HT-29 (cell line): ENCODE results near the gene PER3. TPM values are rescaled to one million over a fixed set of nuclear protein-coding genes. Genes with fewer than 3 reads are reported as not detected.
"Not testable (repeated sequence)": the region's sequence is repeated elsewhere in the genome, so short reads cannot be mapped to it uniquely, and the experiment has no call there.

Source experiments
- DNase-seq: peaks from one replicate; pipeline ENCODE4 v3.0.0-alpha.2; 2015; ENCODE audit warnings: low spot score
- total RNA-seq: library from RNA; depleted of rRNA; stranded (reverse); fragments of >200 nt; shearing (Covaris generic); gene quantifications from 2 replicates; pipeline ENCODE4 v1.2.3, GENCODE V29; 2014

PER3 gene
- total RNA-seq, 1 experiment from 2014 or later, result 3.9 TPM

GRCh38 chr1:7778133-7778628, 5.9 kb upstream of the PER3 start:
- no peak for DNase-seq

GRCh38 chr1:7780976-7781375, 3.1 kb upstream of the PER3 start:
- no peak for DNase-seq

- DNase-seq, result no peak
Measured at GRCh38 chr1:7781501-7781900, 2.6 kb upstream of the PER3 start.

GRCh38 chr1:7781923-7782495, 2.1 kb upstream of the PER3 start:
- peak; percentile 37 for DNase-seq

GRCh38 chr1:7783178-7783711, 846 bp upstream of the PER3 start:
- DNase-seq, result peak; percentile 48

- DNase-seq, result no peak
Measured at GRCh38 chr1:7784492-7785071, 491 bp downstream of the PER3 start.

- no peak for DNase-seq
Measured at GRCh38 chr1:7785108-7785507, 1.0 kb downstream of the PER3 start.

- no peak for DNase-seq
Measured at GRCh38 chr1:7786795-7787194, 2.7 kb downstream of the PER3 start.

GRCh38 chr1:7789828-7790227, 5.7 kb downstream of the PER3 start:
- DNase-seq, result no peak

- DNase-seq, result not testable (repeated sequence)
Measured at GRCh38 chr1:7791027-7791426, 6.9 kb downstream of the PER3 start.

GRCh38 chr1:7795406-7795805, 11.3 kb downstream of the PER3 start:
- DNase-seq, result no peak

GRCh38 chr1:7805460-7805859, 21.4 kb downstream of the PER3 start:
- no peak for DNase-seq

GRCh38 chr1:7808253-7808844, 24.3 kb downstream of the PER3 start:
- DNase-seq, result peak; percentile 44

GRCh38 chr1:7809742-7810141, 25.7 kb downstream of the PER3 start:
- no peak for DNase-seq

- DNase-seq, result no peak
Measured at GRCh38 chr1:7810395-7810794, 26.3 kb downstream of the PER3 start.

- DNase-seq, result no peak
Measured at GRCh38 chr1:7811476-7811875, 27.4 kb downstream of the PER3 start.

- no peak for DNase-seq
Measured at GRCh38 chr1:7813677-7814373, 29.7 kb downstream of the PER3 start.

- no peak for DNase-seq
Measured at GRCh38 chr1:7821282-7821681, 37.2 kb downstream of the PER3 start.

GRCh38 chr1:7824701-7825100, 40.6 kb downstream of the PER3 start:
- DNase-seq, result no peak

- no peak for DNase-seq
Measured at GRCh38 chr1:7826363-7826762, 42.3 kb downstream of the PER3 start.

- no peak for DNase-seq
Measured at GRCh38 chr1:7827126-7827955, 43.2 kb downstream of the PER3 start.
